Measurements from ENCODE around the gene CNPY4.

CNPY4 gene

GRCh38 chr7:100085515-100085914, 33.9 kb upstream of the CNPY4 start:
- no peak overlapping the region for H3K27ac ChIP-seq (ENCODE audit: low read depth, low read length)
- H3K36me3 ChIP-seq (ENCODE audit: control insufficient read depth, insufficient read depth, low read length) = peaks cover 3% of the 10 kb centered on the region
- H3K4me3 ChIP-seq (ENCODE audit: low read length) = no peak overlapping the region
- H3K27me3 ChIP-seq (ENCODE audit: control insufficient read depth, insufficient read depth, low read length) = no peaks in the 10 kb centered on the region
- H3K9ac ChIP-seq (ENCODE audit: low read length) = no peak overlapping the region
- H3K4me1 ChIP-seq (ENCODE audit: control insufficient read depth, insufficient read depth, low read length) = peaks cover 16% of the 10 kb centered on the region

GRCh38 chr7:100087055-100087750, 32.2 kb upstream of the CNPY4 start:
- no peak overlapping the region for H3K9ac ChIP-seq (ENCODE audit: low read length)
- H3K27ac ChIP-seq (ENCODE audit: low read depth, low read length) = peak overlapping the region; percentile 88
- H3K27me3 ChIP-seq (ENCODE audit: control insufficient read depth, insufficient read depth, low read length) = no peaks in the 10 kb centered on the region
- peaks cover 15% of the 10 kb centered on the region for H3K36me3 ChIP-seq (ENCODE audit: control insufficient read depth, insufficient read depth, low read length)
- H3K4me3 ChIP-seq (ENCODE audit: low read length) = no peak overlapping the region
- H3K4me1 ChIP-seq (ENCODE audit: control insufficient read depth, insufficient read depth, low read length) = peaks cover 11% of the 10 kb centered on the region

GRCh38 chr7:100088095-100088620, 31.3 kb upstream of the CNPY4 start:
- Histone ChIP-seq H3K4me1 (ENCODE audit: control insufficient read depth, insufficient read depth, low read length) (peaks cover 11% of the 10 kb centered on the region), H3K4me3 (ENCODE audit: low read length) (peak overlapping the region; percentile 99), H3K36me3 (ENCODE audit: control insufficient read depth, insufficient read depth, low read length) (peaks cover 24% of the 10 kb centered on the region)

GRCh38 chr7:100088621-100089457, 30.6 kb upstream of the CNPY4 start, which contains the start of gene COPS6:
TSS of gene COPS6 (plus strand) at chr7:100088969. CDS start at chr7:100088991, 22 bp downstream.
- peaks cover 11% of the 10 kb centered on the region for H3K4me1 ChIP-seq (ENCODE audit: control insufficient read depth, insufficient read depth, low read length)

More at GRCh38 chr7:100088095-100088620, 31.3 kb upstream of the CNPY4 start:
- Histone ChIP-seq H3K9ac (ENCODE audit: low read length) (peak overlapping the region; percentile 57), H3K27me3 (ENCODE audit: control insufficient read depth, insufficient read depth, low read length) (no peaks in the 10 kb centered on the region), H3K27ac (ENCODE audit: low read depth, low read length) (peak overlapping the region; percentile 88)

DNA sequence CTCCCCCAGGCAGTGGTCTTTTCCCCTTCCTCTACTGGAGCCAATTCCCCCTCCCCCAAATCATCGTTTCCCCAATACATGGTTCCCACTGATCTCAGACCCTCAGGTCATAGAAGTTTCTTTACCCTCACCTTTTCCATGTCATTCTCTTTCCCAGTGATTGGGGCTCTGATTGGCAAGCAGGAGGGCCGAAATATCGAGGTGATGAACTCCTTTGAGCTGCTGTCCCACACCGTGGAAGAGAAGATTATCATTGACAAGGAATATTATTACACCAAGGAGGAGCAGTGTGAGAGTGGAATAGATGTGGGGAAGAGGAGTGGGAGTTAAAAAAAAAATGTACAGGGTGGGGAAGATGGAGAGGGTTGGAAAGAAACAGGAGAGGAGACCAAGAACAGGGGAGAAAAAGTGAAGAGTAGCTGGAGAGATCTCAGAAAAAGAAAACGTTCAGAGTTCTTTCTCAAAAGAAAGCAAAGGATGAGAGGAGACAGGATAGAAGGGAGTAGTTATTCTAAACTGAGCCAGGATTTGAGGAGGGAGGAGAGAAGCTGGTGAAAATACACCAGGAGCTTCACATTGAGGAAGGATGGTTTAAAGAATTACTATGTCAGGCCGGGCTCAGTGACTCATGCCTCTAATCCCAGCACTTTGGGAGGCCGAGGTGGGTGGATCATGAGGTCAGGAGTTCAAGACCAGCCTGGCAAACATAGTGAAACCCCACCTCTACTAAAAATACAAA, 29.8 kb upstream of the CNPY4 start:
- no peaks in the 10 kb centered on the region for H3K27me3 ChIP-seq (ENCODE audit: control insufficient read depth, insufficient read depth, low read length)
- H3K36me3 ChIP-seq (ENCODE audit: control insufficient read depth, insufficient read depth, low read length) = peaks cover 36% of the 10 kb centered on the region
- peaks cover 11% of the 10 kb centered on the region for H3K4me1 ChIP-seq (ENCODE audit: control insufficient read depth, insufficient read depth, low read length)
- H3K4me3 ChIP-seq (ENCODE audit: low read length) = peak overlapping the region; percentile 99
- H3K27ac ChIP-seq (ENCODE audit: low read depth, low read length) = peak overlapping the region; percentile 88
- peak overlapping the region; percentile 57 for H3K9ac ChIP-seq (ENCODE audit: low read length)

More at GRCh38 chr7:100088621-100089457, 30.6 kb upstream of the CNPY4 start, which contains the start of gene COPS6:
- Histone ChIP-seq H3K27me3 (ENCODE audit: control insufficient read depth, insufficient read depth, low read length) (no peaks in the 10 kb centered on the region), H3K4me3 (ENCODE audit: low read length) (peak within 1 kb of the TSS; percentile 99), H3K9ac (ENCODE audit: low read length) (peak within 1 kb of the TSS; percentile 57), H3K36me3 (ENCODE audit: control insufficient read depth, insufficient read depth, low read length) (peaks cover 31% of the 10 kb centered on the region), H3K27ac (ENCODE audit: low read depth, low read length) (peak within 1 kb of the TSS; percentile 88)

- Histone ChIP-seq H3K9ac (ENCODE audit: low read length) (no peak overlapping the region), H3K27me3 (ENCODE audit: control insufficient read depth, insufficient read depth, low read length) (no peaks in the 10 kb centered on the region), H3K27ac (ENCODE audit: low read depth, low read length) (no peak overlapping the region), H3K4me3 (ENCODE audit: low read length) (no peak overlapping the region), H3K4me1 (ENCODE audit: control insufficient read depth, insufficient read depth, low read length) (peaks cover 11% of the 10 kb centered on the region), H3K36me3 (ENCODE audit: control insufficient read depth, insufficient read depth, low read length) (peaks cover 43% of the 10 kb centered on the region)
Observed at GRCh38 chr7:100090527-100091410, 28.7 kb upstream of the CNPY4 start.

DNA sequence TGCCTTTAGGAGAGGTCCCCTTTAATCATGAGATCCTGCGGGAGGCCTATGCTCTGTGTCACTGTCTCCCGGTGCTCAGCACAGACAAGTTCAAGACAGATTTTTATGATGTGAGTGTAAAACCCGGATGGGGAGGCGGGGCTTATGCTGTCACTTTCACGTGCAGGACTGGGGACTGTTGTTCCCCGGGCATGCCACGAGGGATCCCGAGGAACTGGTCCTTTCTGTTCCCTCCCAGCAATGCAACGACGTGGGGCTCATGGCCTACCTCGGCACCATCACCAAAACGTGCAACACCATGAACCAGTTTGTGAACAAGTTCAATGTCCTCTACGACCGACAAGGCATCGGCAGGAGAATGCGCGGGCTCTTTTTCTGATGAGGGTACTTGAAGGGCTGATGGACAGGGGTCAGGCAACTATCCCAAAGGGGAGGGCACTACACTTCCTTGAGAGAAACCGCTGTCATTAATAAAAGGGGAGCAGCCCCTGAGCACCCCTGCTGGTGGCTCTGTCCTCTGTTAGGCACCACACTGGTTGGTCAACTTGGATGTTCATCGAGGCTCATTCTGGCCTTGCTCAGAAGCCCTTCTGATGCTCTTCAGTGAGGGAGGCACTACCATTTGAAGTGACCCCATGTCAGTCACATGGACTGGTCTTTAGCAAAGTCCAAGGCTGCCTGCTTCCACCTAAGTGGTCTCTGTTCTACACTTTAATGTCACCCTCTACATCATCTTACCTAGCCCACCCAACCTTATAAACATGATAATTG, 27.8 kb upstream of the CNPY4 start:
- H3K27ac ChIP-seq (ENCODE audit: low read depth, low read length) = no peak overlapping the region
- no peak overlapping the region for H3K9ac ChIP-seq (ENCODE audit: low read length)
- H3K4me3 ChIP-seq (ENCODE audit: low read length) = no peak overlapping the region
- H3K27me3 ChIP-seq (ENCODE audit: control insufficient read depth, insufficient read depth, low read length) = no peaks in the 10 kb centered on the region
- H3K4me1 ChIP-seq (ENCODE audit: control insufficient read depth, insufficient read depth, low read length) = peaks cover 11% of the 10 kb centered on the region
- peaks cover 50% of the 10 kb centered on the region for H3K36me3 ChIP-seq (ENCODE audit: control insufficient read depth, insufficient read depth, low read length)

GRCh38 chr7:100093054-100093453, 26.4 kb upstream of the CNPY4 start:
- Histone ChIP-seq H3K27me3 (ENCODE audit: control insufficient read depth, insufficient read depth, low read length) (no peaks in the 10 kb centered on the region), H3K27ac (ENCODE audit: low read depth, low read length) (no peak overlapping the region), H3K4me3 (ENCODE audit: low read length) (no peak overlapping the region), H3K9ac (ENCODE audit: low read length) (no peak overlapping the region), H3K36me3 (ENCODE audit: control insufficient read depth, insufficient read depth, low read length) (peaks cover 61% of the 10 kb centered on the region), H3K4me1 (ENCODE audit: control insufficient read depth, insufficient read depth, low read length) (peaks cover 8% of the 10 kb centered on the region)

DNA sequence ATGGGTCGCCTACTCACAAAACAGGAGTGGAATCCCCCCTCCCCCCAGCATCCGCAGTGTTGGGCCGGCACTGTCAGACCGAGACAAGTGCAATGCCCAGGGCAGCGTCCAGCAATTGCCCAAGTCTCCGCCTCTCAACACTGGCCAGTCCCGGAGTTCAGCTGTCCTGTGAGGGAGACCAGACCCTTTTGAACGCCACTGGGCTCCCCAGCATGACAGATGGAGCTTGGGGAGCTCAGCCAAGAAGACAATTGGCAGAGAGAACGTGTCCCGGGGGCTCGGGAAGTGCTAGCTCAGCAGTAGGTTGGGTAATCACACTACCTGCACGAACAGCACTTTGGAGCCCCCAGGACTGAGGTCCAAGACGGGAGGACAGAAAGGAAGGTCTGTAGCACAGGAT, 25.9 kb upstream of the CNPY4 start:
- H3K9ac ChIP-seq (ENCODE audit: low read length) = no peak overlapping the region
- no peaks in the 10 kb centered on the region for H3K27me3 ChIP-seq (ENCODE audit: control insufficient read depth, insufficient read depth, low read length)
- peaks cover 65% of the 10 kb centered on the region for H3K36me3 ChIP-seq (ENCODE audit: control insufficient read depth, insufficient read depth, low read length)
- H3K4me3 ChIP-seq (ENCODE audit: low read length) = no peak overlapping the region
- H3K4me1 ChIP-seq (ENCODE audit: control insufficient read depth, insufficient read depth, low read length) = peaks cover 7% of the 10 kb centered on the region
- no peak overlapping the region for H3K27ac ChIP-seq (ENCODE audit: low read depth, low read length)

GRCh38 chr7:100093925-100094486, 25.4 kb upstream of the CNPY4 start:
- Histone ChIP-seq H3K27me3 (ENCODE audit: control insufficient read depth, insufficient read depth, low read length) (no peaks in the 10 kb centered on the region), H3K9ac (ENCODE audit: low read length) (no peak overlapping the region), H3K4me1 (ENCODE audit: control insufficient read depth, insufficient read depth, low read length) (peaks cover 7% of the 10 kb centered on the region), H3K27ac (ENCODE audit: low read depth, low read length) (no peak overlapping the region), H3K36me3 (ENCODE audit: control insufficient read depth, insufficient read depth, low read length) (peaks cover 69% of the 10 kb centered on the region), H3K4me3 (ENCODE audit: low read length) (no peak overlapping the region)

All from rectal smooth muscle tissue (tissue), 1 donor.